ENCODE results near the gene HSF4.

GRCh38 chr16:67199808-67200198 lies 35.3 kb downstream of the HSF4 start:
- TF ChIP-seq, protein P1, sequence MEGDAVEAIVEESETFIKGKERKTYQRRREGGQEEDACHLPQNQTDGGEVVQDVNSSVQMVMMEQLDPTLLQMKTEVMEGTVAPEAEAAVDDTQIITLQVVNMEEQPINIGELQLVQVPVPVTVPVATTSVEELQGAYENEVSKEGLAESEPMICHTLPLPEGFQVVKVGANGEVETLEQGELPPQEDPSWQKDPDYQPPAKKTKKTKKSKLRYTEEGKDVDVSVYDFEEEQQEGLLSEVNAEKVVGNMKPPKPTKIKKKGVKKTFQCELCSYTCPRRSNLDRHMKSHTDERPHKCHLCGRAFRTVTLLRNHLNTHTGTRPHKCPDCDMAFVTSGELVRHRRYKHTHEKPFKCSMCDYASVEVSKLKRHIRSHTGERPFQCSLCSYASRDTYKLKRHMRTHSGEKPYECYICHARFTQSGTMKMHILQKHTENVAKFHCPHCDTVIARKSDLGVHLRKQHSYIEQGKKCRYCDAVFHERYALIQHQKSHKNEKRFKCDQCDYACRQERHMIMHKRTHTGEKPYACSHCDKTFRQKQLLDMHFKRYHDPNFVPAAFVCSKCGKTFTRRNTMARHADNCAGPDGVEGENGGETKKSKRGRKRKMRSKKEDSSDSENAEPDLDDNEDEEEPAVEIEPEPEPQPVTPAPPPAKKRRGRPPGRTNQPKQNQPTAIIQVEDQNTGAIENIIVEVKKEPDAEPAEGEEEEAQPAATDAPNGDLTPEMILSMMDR (IDR thresholded peaks at IDR 0.05; ENCODE audit: extremely low read depth in 1 of 2, insufficient read depth in 1 of 2, low read depth in 1 of 2, low read length in 2 of 2) = no peak
- TF ChIP-seq EZH2 (IDR thresholded peaks at IDR 0.05; ENCODE audit: borderline replicate concordance, low read depth, low read length, severe bottlenecking) (no peak), POLR2A (IDR thresholded peaks at IDR 0.05; ENCODE audit: low read depth, low read length) (no peak), POLR2AphosphoS5 (IDR thresholded peaks at IDR 0.05; ENCODE audit: insufficient read depth, low read depth, low read length) (no peak), GATA2 (IDR thresholded peaks at IDR 0.05; ENCODE audit: insufficient read depth, insufficient read length, low read depth, low read length) (no peak), JUN (IDR thresholded peaks at IDR 0.05; ENCODE audit: borderline replicate concordance, insufficient read depth, insufficient read length, low read depth) (no peak)
- TF ChIP-seq, protein P2, sequence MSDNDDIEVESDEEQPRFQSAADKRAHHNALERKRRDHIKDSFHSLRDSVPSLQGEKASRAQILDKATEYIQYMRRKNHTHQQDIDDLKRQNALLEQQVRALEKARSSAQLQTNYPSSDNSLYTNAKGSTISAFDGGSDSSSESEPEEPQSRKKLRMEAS (IDR thresholded peaks at IDR 0.05; ENCODE audit: insufficient read depth, insufficient read length) = no peak

All from endothelial cell of umbilical vein (primary cell).